HepG2 (cell line): Measurements from ENCODE around the gene INSYN2B. TPM values are rescaled to one million over a fixed set of nuclear protein-coding genes. Genes with fewer than 3 reads are reported as not detected.

ENCODE experiments used
- ATAC-seq: fragments of 200-7000 bp; cut with Tn5 transposase; 3 replicates; pipeline ENCODE4 v1.9.1; 2020; ENCODE audit warnings: mild to moderate bottlenecking, moderate library complexity
- BruUV-seq: library from RNA; stranded (reverse); fragments of 400-500 nt; replicated peaks from 2 replicates; lab custom pipeline; 2021; lab: Mats Ljungman, UMichigan
- CTCF ChIA-PET: fragments of 300-600 bp; formaldehyde crosslinking; extraction: SDS; loops from one replicate; lab custom pipeline; 2021; ENCODE audit warnings: low total read pairs, inconsistent platforms, low intra/inter-chr PET ratio; lab: Yijun Ruan, JAX
- POLR2A ChIA-PET: fragments of 350-600 bp; sonication (Branson Sonifier 250); formaldehyde crosslinking; loops from one replicate; lab custom pipeline; 2020; ENCODE audit warnings: antibody characterized with exemption, inconsistent platforms; lab: Yijun Ruan, JAX
- DNase-seq: peaks from one replicate; pipeline ENCODE4 v3.0.0-alpha.2; 2015; ENCODE audit warnings: low spot score
- FAIRE-seq: peaks from 3 replicates; lab custom pipeline; 2011; peaks lifted over from hg19 to GRCh38; lab: Jason Lieb, UNC
- H2AFZ ChIP-seq: one replicate; pipeline ENCODE4 v1.6.1; 2011; ENCODE audit warnings: low read length, inconsistent platforms
- H3K27ac ChIP-seq: fragments of 300-600 bp; 3 replicates; pipeline ENCODE4 v1.8.0; 2011; ENCODE audit warnings: mixed run types, mild to moderate bottlenecking, mixed read lengths, low read length, inconsistent platforms; ENCODE audit not compliant: insufficient read depth; ENCODE audit errors: extremely low read length
- H3K27me3 ChIP-seq, 2 experiments: fragments of 200-600 bp in 1 of 2; 2 replicates in 1 of 2; 3 replicates in 1 of 2; pipeline versions ENCODE4 v1.6.0 to v1.8.0; 2011; ENCODE audit warnings: low read length in 2 of 2, mild to moderate bottlenecking in 2 of 2, moderate library complexity in 2 of 2, inconsistent platforms in 1 of 2; ENCODE audit not compliant: insufficient read depth in 2 of 2, control insufficient read depth in 1 of 2
- H3K36me3 ChIP-seq, 2 experiments: fragments of 200-600 bp in 1 of 2; replicated peaks in 1 of 2; 2 replicates in 1 of 2; 3 replicates in 1 of 2; pipeline versions ENCODE4 v1.5.1 to v1.8.0; 2011; ENCODE audit warnings: low read length in 2 of 2, inconsistent platforms in 1 of 2; ENCODE audit not compliant: insufficient read depth in 2 of 2, control insufficient read depth in 1 of 2
- H3K4me1 ChIP-seq: 2 replicates; pipeline ENCODE4 v1.5.1; 2012; ENCODE audit warnings: low read length, inconsistent platforms; ENCODE audit not compliant: insufficient read depth
- H3K4me2 ChIP-seq: 2 replicates; pipeline ENCODE4 v1.6.0; 2011; ENCODE audit warnings: low read depth, low read length, inconsistent platforms
- H3K4me3 ChIP-seq, 3 experiments: fragments of 200-600 bp in 1 of 3; sonication (generic), shearing (Covaris generic) in 1 of 3; replicated peaks in 1 of 3; 2 replicates each; pipeline ENCODE4 v1.5.1; 2011 to 2016; ENCODE audit warnings: low read length in 3 of 3, inconsistent platforms in 2 of 3, low read depth in 2 of 3, mild to moderate bottlenecking in 2 of 3, control low read depth in 1 of 3, mixed read lengths in 1 of 3; ENCODE audit not compliant: insufficient read depth in 1 of 3
- H3K79me2 ChIP-seq: one replicate; pipeline ENCODE4 v1.6.1; 2011; ENCODE audit warnings: low read length, inconsistent platforms; ENCODE audit not compliant: insufficient read depth
- H3K9ac ChIP-seq: 2 replicates; pipeline ENCODE4 v1.6.0; 2011; ENCODE audit warnings: mild to moderate bottlenecking, low read depth, low read length, inconsistent platforms; ENCODE audit not compliant: insufficient read depth
- H3K9me3 ChIP-seq: 2 replicates; pipeline ENCODE4 v1.5.1; 2012; ENCODE audit warnings: mild to moderate bottlenecking, low read length
- H4K20me1 ChIP-seq: 2 replicates; pipeline ENCODE4 v1.6.0; 2011; ENCODE audit warnings: inconsistent platforms, mild to moderate bottlenecking, low read length, moderate library complexity; ENCODE audit not compliant: insufficient read depth
- ARID2 ChIP-seq: sonication (generic); formaldehyde crosslinking; IDR thresholded peaks from 2 replicates; pipeline ENCODE4 v1.8.1; 2022; ENCODE audit warnings: mild to moderate bottlenecking, missing genetic modification reagents, borderline replicate concordance
- EHMT2 ChIP-seq: fragments of 200-600 bp; sonication (generic); IDR thresholded peaks from 2 replicates; pipeline ENCODE4 v1.7.0; 2017; ENCODE audit warnings: antibody characterized with exemption, low read depth, low read length, borderline replicate concordance
- ZNF180 ChIP-seq: sonication (generic); formaldehyde crosslinking; IDR thresholded peaks from 2 replicates; pipeline ENCODE4 v1.4.0; 2020; ENCODE audit warnings: low read depth, missing genetic modification reagents, borderline replicate concordance
- ZNF326 ChIP-seq: sonication (generic); formaldehyde crosslinking; IDR thresholded peaks from 2 replicates; pipeline ENCODE4 v1.4.0; 2020; ENCODE audit warnings: missing genetic modification reagents, borderline replicate concordance
- ZNF44 ChIP-seq: sonication (generic); formaldehyde crosslinking; IDR thresholded peaks from 2 replicates; pipeline ENCODE4 v1.5.1; 2020; ENCODE audit warnings: mild to moderate bottlenecking, missing genetic modification reagents
- ZNF530 ChIP-seq: sonication (generic); formaldehyde crosslinking; IDR thresholded peaks from 2 replicates; pipeline ENCODE4 v1.5.0; 2020; ENCODE audit warnings: low read depth, mild to moderate bottlenecking, missing genetic modification reagents
- ZNF570 ChIP-seq: sonication (generic); formaldehyde crosslinking; IDR thresholded peaks from 2 replicates; pipeline ENCODE4 v1.4.0; 2020; ENCODE audit warnings: mild to moderate bottlenecking, missing genetic modification reagents, borderline replicate concordance
- ZNF780A ChIP-seq: sonication (generic); formaldehyde crosslinking; IDR thresholded peaks from 2 replicates; pipeline ENCODE4 v1.8.0; 2022; ENCODE audit warnings: mild to moderate bottlenecking, missing genetic modification reagents, moderate library complexity
- ZNF841 ChIP-seq: sonication (generic); formaldehyde crosslinking; IDR thresholded peaks from 2 replicates; pipeline ENCODE4 v1.8.1; 2023; ENCODE audit warnings: missing genetic modification reagents, borderline replicate concordance
- WGBS: methylation state at CpG from one replicate; pipeline ENCODE4 v1.1.6; 2017; ENCODE audit warnings: low lambda C conversion rate; 5-methylcytosine and 5-hydroxymethylcytosine counted together
- in situ Hi-C: cut with HindIII; loops from 2 replicates; pipeline ENCODE4 v1.10.0; 2017; ENCODE audit warnings: low pct_unique_long_range_greater_than_20kb; ENCODE audit not compliant: extremely low pct_ligation_motif_present
- intact Hi-C: fragments of 100-400 bp; cut with micrococcal nuclease; formaldehyde crosslinking; loops from one replicate; pipeline ENCODE4 v1.10.0; 2022; ENCODE audit not compliant: unreplicated experiment
- polyA plus RNA-seq, 8 experiments: library from polyadenylated mRNA; depleted of rRNA in 3 of 8; stranded (reverse) in 7 of 8; unstranded in 1 of 8; fragments of >200 nt; fragmentation: Illumina TruSeq in 4 of 8; extraction: Trizol in 4 of 8; gene quantifications; 2 replicates each; pipeline versions ENCODE4 v1.2.1 to v1.2.3, GENCODE V29; 2011 to 2016; ENCODE audit warnings: low read depth in 4 of 8, missing spikeins in 1 of 8, mixed read lengths in 1 of 8; ENCODE audit not compliant: insufficient read depth in 1 of 8
- total RNA-seq, 5 experiments: library from RNA; depleted of rRNA; stranded (reverse); fragments of >200 nt; fragmentation: Illumina TruSeq; extraction: Trizol; gene quantifications; 2 replicates each; pipeline ENCODE4 v1.2.3, GENCODE V29; 2016; ENCODE audit warnings: low read depth in 1 of 5
- TF ChIP-seq, protein P1 (sequence below): IDR thresholded peaks from 2 replicates; pipeline ENCODE4 v1.6.1; 2016; ENCODE audit warnings: control low read depth
- TF ChIP-seq, protein P2 (sequence below): sonication (generic); formaldehyde crosslinking; IDR thresholded peaks from 2 replicates; pipeline ENCODE4 v1.4.0; 2020; ENCODE audit warnings: missing genetic modification reagents
- TF ChIP-seq, protein P3 (sequence below): IDR thresholded peaks from 2 replicates; pipeline ENCODE4 v1.6.1; 2016; ENCODE audit warnings: missing genetic modification reagents, missing compliant biosample characterization

INSYN2B gene
- total and polyA plus RNA-seq, 2 of the 13 experiments (the other 11 are each of a cell fraction or from before 2014, with no cell fraction given) = not detected

DNA sequence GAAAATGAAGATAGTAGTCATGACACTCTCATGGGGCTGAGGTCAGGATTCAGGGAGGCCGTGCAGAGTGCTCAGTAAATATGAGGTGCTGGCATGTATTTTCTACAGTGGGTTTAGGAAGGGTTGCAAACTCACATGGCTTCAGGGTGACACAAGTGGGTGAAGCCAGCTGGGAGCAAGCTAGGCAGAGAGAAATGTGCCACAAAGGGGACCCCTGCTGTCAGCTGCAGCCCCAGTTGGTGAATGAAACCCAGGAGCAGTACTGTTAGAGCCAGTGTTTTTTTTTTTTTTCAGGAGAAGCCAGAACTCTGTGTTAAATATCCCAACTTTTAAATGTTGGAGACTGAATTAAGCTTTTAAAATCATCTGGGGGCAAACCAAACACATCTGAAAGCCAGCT, 75.3 kb downstream of the INSYN2B start (continued):
- TF ChIP-seq, protein P1, sequence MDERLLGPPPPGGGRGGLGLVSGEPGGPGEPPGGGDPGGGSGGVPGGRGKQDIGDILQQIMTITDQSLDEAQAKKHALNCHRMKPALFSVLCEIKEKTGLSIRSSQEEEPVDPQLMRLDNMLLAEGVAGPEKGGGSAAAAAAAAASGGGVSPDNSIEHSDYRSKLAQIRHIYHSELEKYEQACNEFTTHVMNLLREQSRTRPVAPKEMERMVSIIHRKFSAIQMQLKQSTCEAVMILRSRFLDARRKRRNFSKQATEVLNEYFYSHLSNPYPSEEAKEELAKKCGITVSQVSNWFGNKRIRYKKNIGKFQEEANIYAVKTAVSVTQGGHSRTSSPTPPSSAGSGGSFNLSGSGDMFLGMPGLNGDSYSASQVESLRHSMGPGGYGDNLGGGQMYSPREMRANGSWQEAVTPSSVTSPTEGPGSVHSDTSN (CRISPR knock-in tag) = no peak
- TF ChIP-seq ZNF570 (no peak), ZNF530 (CRISPR knock-in tag) (no peak)
- TF ChIP-seq, protein P2, sequence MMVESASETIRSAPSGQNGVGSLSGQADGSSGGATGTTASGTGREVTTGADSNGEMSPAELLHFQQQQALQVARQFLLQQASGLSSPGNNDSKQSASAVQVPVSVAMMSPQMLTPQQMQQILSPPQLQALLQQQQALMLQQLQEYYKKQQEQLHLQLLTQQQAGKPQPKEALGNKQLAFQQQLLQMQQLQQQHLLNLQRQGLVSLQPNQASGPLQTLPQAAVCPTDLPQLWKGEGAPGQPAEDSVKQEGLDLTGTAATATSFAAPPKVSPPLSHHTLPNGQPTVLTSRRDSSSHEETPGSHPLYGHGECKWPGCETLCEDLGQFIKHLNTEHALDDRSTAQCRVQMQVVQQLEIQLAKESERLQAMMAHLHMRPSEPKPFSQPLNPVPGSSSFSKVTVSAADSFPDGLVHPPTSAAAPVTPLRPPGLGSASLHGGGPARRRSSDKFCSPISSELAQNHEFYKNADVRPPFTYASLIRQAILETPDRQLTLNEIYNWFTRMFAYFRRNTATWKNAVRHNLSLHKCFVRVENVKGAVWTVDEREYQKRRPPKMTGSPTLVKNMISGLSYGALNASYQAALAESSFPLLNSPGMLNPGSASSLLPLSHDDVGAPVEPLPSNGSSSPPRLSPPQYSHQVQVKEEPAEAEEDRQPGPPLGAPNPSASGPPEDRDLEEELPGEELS = no peak

DNA sequence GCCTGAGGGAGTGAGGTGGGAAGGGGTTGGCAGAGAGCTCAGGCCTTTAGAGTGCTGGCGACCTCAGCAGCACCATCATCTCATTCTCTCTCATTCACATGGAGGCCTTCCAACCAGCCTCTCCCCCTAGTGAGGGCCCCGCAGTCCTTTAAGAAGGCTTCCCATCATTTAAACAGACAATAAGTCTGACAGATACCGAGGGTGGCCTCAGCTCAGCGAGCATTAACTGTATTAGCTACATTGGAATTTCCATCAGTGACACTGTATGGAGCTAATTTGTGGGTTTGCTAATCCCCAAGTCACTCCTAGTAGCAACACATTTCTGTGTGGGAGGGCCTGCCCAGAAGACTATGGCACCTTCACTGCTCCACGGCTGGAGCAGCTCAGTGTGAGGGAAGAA, 75.8 kb downstream of the INSYN2B start:
- Histone ChIP-seq H3K79me2 (no peaks in the 10 kb centered on the region), H3K4me1 (no peaks in the 10 kb centered on the region), H3K27ac (no peak overlapping the region)
- 14% methylated on average over 4 of the region's 5 CpGs for WGBS
- no peak for DNase-seq
- TF ChIP-seq ZNF180 (CRISPR knock-in tag) (no peak), EHMT2 (no peak), ZNF326 (CRISPR knock-in tag) (no peak), ZNF841 (no peak), ZNF780A (CRISPR knock-in tag) (no peak), ZNF44 (no peak), ARID2 (CRISPR knock-in tag) (no peak)
- TF ChIP-seq, protein P3, sequence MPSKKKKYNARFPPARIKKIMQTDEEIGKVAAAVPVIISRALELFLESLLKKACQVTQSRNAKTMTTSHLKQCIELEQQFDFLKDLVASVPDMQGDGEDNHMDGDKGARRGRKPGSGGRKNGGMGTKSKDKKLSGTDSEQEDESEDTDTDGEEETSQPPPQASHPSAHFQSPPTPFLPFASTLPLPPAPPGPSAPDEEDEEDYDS (CRISPR knock-in tag) = no peak
- TF ChIP-seq, all 625 proteins: peak for 0
- H2AFZ ChIP-seq = no peak overlapping the region
- intact Hi-C loops = no loop called here
- no TSS peak for BruUV-seq
- H3K9ac ChIP-seq = no peak overlapping the region
- H4K20me1 ChIP-seq = no peaks in the 10 kb centered on the region
- no peaks in the 10 kb centered on the region; a peak in 2 of 5 replicates for H3K27me3 ChIP-seq
- no peak overlapping the region for H3K4me2 ChIP-seq
- no peak overlapping the region for H3K4me3 ChIP-seq
- in situ Hi-C loops = no loop called here
- no peak for ATAC-seq
- H3K36me3 ChIP-seq = no peaks in the 10 kb centered on the region
- H3K9me3 ChIP-seq = no peaks in the 10 kb centered on the region
- ChIA-PET CTCF (no interaction called here), POLR2A (no interaction called here)
- FAIRE-seq = no peak
